H1 (cell line): ENCODE measurements around the gene TRMT61B. TPM values are rescaled to one million over a fixed set of nuclear protein-coding genes. Genes with fewer than 3 reads are reported as not detected.

Source experiments
- CTCF ChIA-PET: fragments of 300-600 bp; sonication (Branson Sonifier 250); formaldehyde crosslinking; loops from one replicate; lab custom pipeline; 2021; ENCODE audit not compliant: partially characterized antibody; lab: Charles Lee
- POLR2A ChIA-PET: fragments of 300-600 bp; sonication (Branson Sonifier 250); formaldehyde crosslinking; loops from one replicate; lab custom pipeline; 2021; ENCODE audit warnings: inconsistent platforms; ENCODE audit not compliant: partially characterized antibody; lab: Charles Lee
- DNase-seq, 2 experiments: peaks; one replicate each; pipeline versions ENCODE4 v3.0.0 to v3.0.0-alpha.2; 2010 to 2022; ENCODE audit warnings: low spot score in 2 of 2, low read depth in 1 of 2, mixed read lengths in 1 of 2
- FAIRE-seq: peaks from 2 replicates; lab custom pipeline; 2011; peaks lifted over from hg19 to GRCh38; lab: Jason Lieb, UNC
- H2AFZ ChIP-seq: 2 replicates; pipeline ENCODE4 v1.8.1; 2012; ENCODE audit warnings: low read length, inconsistent platforms
- H2AK5ac ChIP-seq: 2 replicates; pipeline ENCODE4 v1.6.1; 2013; ENCODE audit warnings: low read depth, low read length
- H2BK120ac ChIP-seq: replicated peaks from 2 replicates; pipeline ENCODE3; 2013; ENCODE audit warnings: low read depth, low read length, inconsistent platforms
- H2BK12ac ChIP-seq: 2 replicates; pipeline ENCODE4 v1.6.1; 2013; ENCODE audit warnings: low read depth, low read length
- H2BK15ac ChIP-seq: 2 replicates; pipeline ENCODE4 v1.6.1; 2013; ENCODE audit warnings: low read length
- H2BK20ac ChIP-seq: 2 replicates; pipeline ENCODE4 v1.6.1; 2013; ENCODE audit warnings: low read length
- H2BK5ac ChIP-seq: 2 replicates; pipeline ENCODE4 v1.6.1; 2013; ENCODE audit warnings: low read depth, low read length
- H3K14ac ChIP-seq: 2 replicates; pipeline ENCODE4 v1.6.1; 2013; ENCODE audit warnings: inconsistent platforms; ENCODE audit not compliant: insufficient read length
- H3K18ac ChIP-seq: 2 replicates; pipeline ENCODE4 v1.6.1; 2013; ENCODE audit warnings: low read length; ENCODE audit errors: extremely low read depth
- H3K23ac ChIP-seq: 2 replicates; pipeline ENCODE4 v1.6.1; 2013; ENCODE audit warnings: inconsistent platforms; ENCODE audit not compliant: insufficient read length
- H3K23me2 ChIP-seq: 2 replicates; pipeline ENCODE4 v1.6.1; 2013; ENCODE audit warnings: low read depth, low read length
- H3K27ac ChIP-seq: 2 replicates; pipeline ENCODE4 v1.6.1; 2011; ENCODE audit warnings: low read depth, low read length, inconsistent platforms
- H3K27me3 ChIP-seq, 4 experiments: replicated peaks in 1 of 4; 1 replicate in 1 of 4; 2 replicates in 3 of 4; pipeline versions ENCODE4 v1.6.1 to v1.8.1; 2011 to 2013; ENCODE audit warnings: low read length in 3 of 4, mild to moderate bottlenecking in 3 of 4, inconsistent platforms in 2 of 4, mixed read lengths in 2 of 4, moderate library complexity in 1 of 4; ENCODE audit not compliant: control insufficient read depth in 3 of 4, insufficient read depth in 3 of 4; ENCODE audit errors: extremely low read depth in 1 of 4
- H3K36me3 ChIP-seq, 4 experiments: 2 replicates each; pipeline versions ENCODE4 v1.6.1 to v1.8.1; 2011 to 2013; ENCODE audit warnings: mild to moderate bottlenecking in 4 of 4, low read length in 3 of 4, moderate library complexity in 2 of 4, control low read depth in 1 of 4, inconsistent platforms in 1 of 4; ENCODE audit not compliant: insufficient read depth in 4 of 4, control insufficient read depth in 2 of 4
- H3K4ac ChIP-seq: replicated peaks from 2 replicates; pipeline ENCODE3; 2013; ENCODE audit warnings: low read length, low read depth, mixed read lengths, inconsistent platforms; ENCODE audit not compliant: insufficient read length
- H3K4me1 ChIP-seq, 4 experiments: replicated peaks in 1 of 4; 1 replicate in 1 of 4; 2 replicates in 3 of 4; pipeline versions ENCODE4 v1.6.1 to v1.8.1; 2011 to 2013; ENCODE audit warnings: low read length in 3 of 4, inconsistent platforms in 2 of 4, mixed read lengths in 1 of 4; ENCODE audit not compliant: insufficient read depth in 4 of 4, control insufficient read depth in 3 of 4
- H3K4me2 ChIP-seq, 2 experiments: 2 replicates each; pipeline versions ENCODE4 v1.6.1 to v1.8.1; 2011 to 2013; ENCODE audit warnings: low read depth in 2 of 2, low read length in 2 of 2, control low read depth in 1 of 2, inconsistent platforms in 1 of 2, mild to moderate bottlenecking in 1 of 2; ENCODE audit not compliant: insufficient read depth in 1 of 2
- H3K4me3 ChIP-seq, 4 experiments: fragments of 200-600, 300-600 bp in 1 of 4; sonication (generic), shearing (Covaris generic), sonication (Bioruptor Twin) in 1 of 4; 2 replicates each; pipeline versions ENCODE4 v1.5.1 to v1.8.1; 2011 to 2016; ENCODE audit warnings: low read length in 4 of 4, low read depth in 3 of 4, control low read depth in 2 of 4, inconsistent platforms in 2 of 4, mild to moderate bottlenecking in 2 of 4, mixed read lengths in 1 of 4, moderate library complexity in 1 of 4; ENCODE audit not compliant: insufficient read depth in 2 of 4; ENCODE audit errors: extremely low read depth in 1 of 4
- H3K56ac ChIP-seq: replicated peaks from 2 replicates; pipeline ENCODE3; 2013; ENCODE audit warnings: low read depth, mild to moderate bottlenecking, mixed read lengths, low read length, inconsistent platforms; ENCODE audit not compliant: insufficient read length
- H3K79me1 ChIP-seq: 2 replicates; pipeline ENCODE4 v1.6.1; 2013; ENCODE audit warnings: low read depth, low read length, control low read depth
- H3K79me2 ChIP-seq, 2 experiments: 2 replicates each; pipeline versions ENCODE4 v1.6.1 to v1.8.1; 2012 to 2013; ENCODE audit warnings: low read length in 2 of 2, mild to moderate bottlenecking in 2 of 2, inconsistent platforms in 1 of 2; ENCODE audit not compliant: insufficient read depth in 2 of 2, control insufficient read depth in 1 of 2
- H3K9ac ChIP-seq, 4 experiments: replicated peaks in 1 of 4; 1 replicate in 1 of 4; 2 replicates in 3 of 4; pipeline versions ENCODE4 v1.6.1 to v1.8.1; 2011 to 2013; ENCODE audit warnings: low read depth in 3 of 4, low read length in 3 of 4, control low read depth in 2 of 4, mild to moderate bottlenecking in 2 of 4, moderate library complexity in 2 of 4, inconsistent platforms in 1 of 4; ENCODE audit errors: extremely low read depth in 1 of 4
- H3K9me3 ChIP-seq, 2 experiments: 2 replicates each; pipeline versions ENCODE4 v1.6.1 to v1.8.1; 2012 to 2013; ENCODE audit warnings: mild to moderate bottlenecking in 2 of 2, moderate library complexity in 2 of 2, control low read depth in 1 of 2, inconsistent platforms in 1 of 2, low read depth in 1 of 2, low read length in 1 of 2, mixed read lengths in 1 of 2; ENCODE audit not compliant: insufficient read depth in 2 of 2
- H4K20me1 ChIP-seq, 2 experiments: replicated peaks in 1 of 2; 2 replicates each; pipeline versions ENCODE3 to v1.8.1; 2011 to 2013; ENCODE audit warnings: inconsistent platforms in 2 of 2, low read length in 2 of 2, mild to moderate bottlenecking in 1 of 2; ENCODE audit not compliant: insufficient read depth in 2 of 2, control insufficient read depth in 1 of 2
- H4K5ac ChIP-seq: 2 replicates; pipeline ENCODE4 v1.6.1; 2013; ENCODE audit warnings: low read length, low read depth, mixed read lengths, inconsistent platforms; ENCODE audit not compliant: insufficient read length
- H4K8ac ChIP-seq: 2 replicates; pipeline ENCODE4 v1.8.0; 2013; ENCODE audit warnings: mild to moderate bottlenecking, moderate library complexity, low read length, inconsistent platforms; ENCODE audit not compliant: insufficient read depth; ENCODE audit errors: extremely low read depth
- H4K91ac ChIP-seq: replicated peaks from 2 replicates; pipeline ENCODE3; 2013; ENCODE audit warnings: low read length, mixed read lengths, inconsistent platforms; ENCODE audit not compliant: insufficient read length
- CREB1 ChIP-seq: IDR thresholded peaks from 2 replicates; pipeline ENCODE4 v1.6.1; 2012; ENCODE audit warnings: inconsistent platforms
- MAX ChIP-seq: IDR thresholded peaks from 2 replicates; pipeline ENCODE4 v1.6.1; 2012; ENCODE audit warnings: inconsistent platforms
- WGBS, 2 experiments: shearing (Covaris generic) in 1 of 2; methylation state at CpG; one replicate each; pipeline versions ENCODE4 v1.1.6 to v1.1.7; 2013 to 2015; ENCODE audit warnings: low lambda C conversion rate in 2 of 2, mixed read lengths in 2 of 2, inconsistent platforms in 1 of 2, low coverage in 1 of 2, missing lambda C conversion rate in 1 of 2; ENCODE audit not compliant: insufficient replicate concordance in 2 of 2, insufficient coverage in 1 of 2, insufficient read length in 1 of 2; ENCODE audit errors: extremely low coverage in 1 of 2, missing lambda C conversion rate in 1 of 2; 5-methylcytosine and 5-hydroxymethylcytosine counted together
- polyA plus RNA-seq, 7 experiments: library from polyadenylated mRNA; depleted of rRNA in 3 of 7; stranded (reverse) in 5 of 7; unstranded in 2 of 7; fragments of >200 nt in 5 of 7; fragments of 200-250 nt in 2 of 7; gene quantifications; 1 replicate in 5 of 7; 2 replicates in 1 of 7; 4 replicates in 1 of 7; pipeline versions ENCODE4 v1.2.1 to v1.2.3, GENCODE V29; 2011 to 2013; ENCODE audit warnings: missing spikeins in 2 of 7, mixed read lengths in 2 of 7
- total RNA-seq: library from RNA; stranded (reverse); fragmentation: NEBNext Ultra II Directional; extraction: Animal tissue kit (Norgen Biotek cat#: 25700); gene quantifications from 2 replicates; pipeline ENCODE4 v1.2.1, GENCODE V29; 2021

The TRMT61B gene
- total and polyA plus RNA-seq, 2 of the 8 experiments (the other 6 are each of a cell fraction or from before 2014, with no cell fraction given): 10.4 to 27.8 TPM

DNA sequence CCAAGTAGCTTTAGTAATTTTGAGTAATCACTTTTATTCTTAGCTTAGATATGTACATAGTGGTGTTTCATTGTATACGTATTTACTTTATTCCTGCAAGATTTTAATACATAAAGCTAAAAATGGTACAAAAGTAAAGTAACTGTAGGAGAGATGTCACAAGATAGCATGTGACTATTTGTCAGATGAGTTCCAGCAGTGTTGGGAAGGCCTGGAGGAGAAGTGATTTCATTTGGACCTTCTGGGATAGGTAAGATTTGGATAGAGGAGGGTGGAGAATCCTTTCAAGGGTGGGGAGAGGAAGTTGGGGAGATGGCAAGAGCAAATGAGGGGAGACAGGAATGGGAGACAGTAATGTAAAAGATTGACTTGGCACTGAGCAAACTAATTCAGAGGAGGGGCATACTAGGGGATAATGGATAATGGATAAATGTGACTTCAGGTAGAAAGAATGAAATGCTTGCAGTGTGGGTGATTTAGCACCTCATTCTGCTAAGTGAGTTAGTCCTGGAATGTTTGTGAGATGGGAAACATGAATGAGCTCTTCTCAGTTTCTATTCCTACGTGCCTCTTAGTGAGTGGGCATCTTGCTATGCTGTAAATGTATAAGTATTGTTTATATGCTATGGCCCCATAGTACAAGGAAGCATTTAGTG, 34.8 kb upstream of the TRMT61B start:
- no peak overlapping the region for H2BK20ac ChIP-seq
- peaks cover 14 to 83% (median 48%) of the 10 kb centered on the region in 4 experiments for H3K36me3 ChIP-seq
- CTCF ChIA-PET: interaction anchor here (1.3 kb wide), 1 partner anchor 47 kb away, joined by 4 read pairs; no protein-coding TSS in a partner anchor
- no peak overlapping the region for H3K4me2 ChIP-seq
- no peak overlapping the region for H4K91ac ChIP-seq
- H3K9ac ChIP-seq: no peak overlapping the region
- H3K23ac ChIP-seq: no peak overlapping the region
- H3K23me2 ChIP-seq: no peaks in the 10 kb centered on the region
- no peak overlapping the region for H3K4me3 ChIP-seq
- no peak overlapping the region for H2AFZ ChIP-seq
- H4K5ac ChIP-seq: no peak overlapping the region
- no peak overlapping the region for H4K8ac ChIP-seq
- DNase-seq (no peak), FAIRE-seq (no peak)
- H3K27ac ChIP-seq: no peak overlapping the region
- no peak overlapping the region for H3K14ac ChIP-seq
- H3K56ac ChIP-seq: no peak overlapping the region
- H2AK5ac ChIP-seq: no peak overlapping the region
- H2BK12ac ChIP-seq: no peak overlapping the region
- no peak overlapping the region for H3K4ac ChIP-seq
- H3K79me2 ChIP-seq: peaks cover 41 to 99% of the 10 kb centered on the region in 2 experiments
- peaks cover 19 to 32% of the 10 kb centered on the region in 2 experiments for H4K20me1 ChIP-seq
- no peaks in the 10 kb centered on the region for H3K4me1 ChIP-seq
- POLR2A ChIA-PET: interaction anchor here (0.8 to 3.3 kb wide), 4 partner anchors 9 to 12 kb away, joined by 3 to 14 read pairs (median 4); partner anchors contain the start of gene WDR43
- H2BK120ac ChIP-seq: no peak overlapping the region
- peaks cover 9% of the 10 kb centered on the region; the same call in 1 of the 2 replicates for H3K79me1 ChIP-seq
- no peak for TF ChIP-seq CREB1
- no peak for TF ChIP-seq MAX
- 66% methylated on average over 2 of the region's 2 CpGs; no CpG with 5 or more reads in 1 of the 2 experiments for WGBS, 2 experiments
- no peak overlapping the region for H2BK15ac ChIP-seq
- no peak overlapping the region for H3K18ac ChIP-seq
- no peak overlapping the region for H2BK5ac ChIP-seq
- no peaks in the 10 kb centered on the region for H3K27me3 ChIP-seq
- no peaks in the 10 kb centered on the region for H3K9me3 ChIP-seq
